IMR-90 (cell line): ENCODE data around the gene GH2. TPM values are rescaled to one million over a fixed set of nuclear protein-coding genes. Genes with fewer than 3 reads are reported as not detected.

Experiments used
- ATAC-seq: fragments of 200-7000 bp; cut with Tn5 transposase; 2 replicates; pipeline ENCODE4 v1.9.1; 2020; ENCODE audit warnings: low read depth, mild to moderate bottlenecking, moderate library complexity
- BruUV-seq: library from RNA; stranded (reverse); fragments of 400-500 nt; replicated peaks from 2 replicates; lab custom pipeline; 2021; lab: Mats Ljungman, UMichigan
- CTCF ChIA-PET: fragments of 300-600 bp; formaldehyde crosslinking; extraction: SDS; loops from one replicate; lab custom pipeline; 2021; ENCODE audit warnings: antibody characterized with exemption; lab: Yijun Ruan, JAX
- POLR2A ChIA-PET: fragments of 300-600 bp; sonication (Branson Sonifier 250); formaldehyde crosslinking; loops from one replicate; lab custom pipeline; 2022; ENCODE audit warnings: antibody characterized with exemption; ENCODE audit not compliant: unreplicated experiment; lab: Charles Lee
- DNase-seq: peaks from one replicate; pipeline ENCODE4 v3.0.0; 2013
- H2AFZ ChIP-seq: replicated peaks from 2 replicates; pipeline ENCODE3; 2013; ENCODE audit warnings: low read length, mild to moderate bottlenecking; ENCODE audit not compliant: poor library complexity
- H2AK5ac ChIP-seq: 2 replicates; pipeline ENCODE4 v1.6.1; 2013; ENCODE audit warnings: low read depth, low read length, inconsistent platforms
- H2AK9ac ChIP-seq: replicated peaks from 2 replicates; pipeline ENCODE3; 2013; ENCODE audit warnings: mild to moderate bottlenecking, low read depth, low read length, moderate library complexity; ENCODE audit not compliant: poor library complexity
- H2BK120ac ChIP-seq: 2 replicates; pipeline ENCODE4 v1.6.1; 2013; ENCODE audit warnings: low read depth, low read length, inconsistent platforms
- H2BK15ac ChIP-seq: 3 replicates; pipeline ENCODE4 v1.6.1; 2013; ENCODE audit warnings: low read depth, low read length, inconsistent platforms
- H2BK20ac ChIP-seq: 2 replicates; pipeline ENCODE4 v1.6.1; 2013; ENCODE audit warnings: low read depth, mild to moderate bottlenecking, inconsistent platforms, low read length, moderate library complexity
- H2BK5ac ChIP-seq: 2 replicates; pipeline ENCODE4 v1.6.1; 2013; ENCODE audit warnings: mild to moderate bottlenecking, low read depth, low read length, inconsistent platforms; ENCODE audit not compliant: poor library complexity, severe bottlenecking
- H3K14ac ChIP-seq: replicated peaks from 2 replicates; pipeline ENCODE4 v1.6.1; 2013; ENCODE audit warnings: low read depth, low read length, inconsistent platforms
- H3K18ac ChIP-seq: 2 replicates; pipeline ENCODE4 v1.6.1; 2013; ENCODE audit warnings: low read depth, low read length, control low read depth
- H3K23ac ChIP-seq: 2 replicates; pipeline ENCODE4 v1.6.1; 2013; ENCODE audit warnings: low read depth, low read length, inconsistent platforms
- H3K27ac ChIP-seq: 2 replicates; pipeline ENCODE4 v1.5.1; 2013; ENCODE audit warnings: mild to moderate bottlenecking, control low read depth, low read length; ENCODE audit not compliant: insufficient read depth
- H3K27me3 ChIP-seq: 2 replicates; pipeline ENCODE4 v1.6.1; 2013; ENCODE audit warnings: low read length; ENCODE audit not compliant: control insufficient read depth, insufficient read depth
- H3K36me3 ChIP-seq: 2 replicates; pipeline ENCODE4 v1.6.1; 2013; ENCODE audit warnings: low read length, mixed read lengths; ENCODE audit not compliant: control insufficient read depth, insufficient read depth
- H3K4ac ChIP-seq: 2 replicates; pipeline ENCODE4 v1.6.1; 2013; ENCODE audit warnings: low read depth, low read length, inconsistent platforms
- H3K4me1 ChIP-seq: 2 replicates; pipeline ENCODE4 v1.6.1; 2013; ENCODE audit warnings: low read length, mixed read lengths; ENCODE audit not compliant: control insufficient read depth, insufficient read depth
- H3K4me2 ChIP-seq: 2 replicates; pipeline ENCODE4 v1.6.1; 2013; ENCODE audit warnings: low read depth, mild to moderate bottlenecking, control low read depth, low read length, moderate library complexity
- H3K4me3 ChIP-seq: 2 replicates; pipeline ENCODE4 v1.5.1; 2013; ENCODE audit warnings: low read depth, mild to moderate bottlenecking, control low read depth, low read length, moderate library complexity; ENCODE audit not compliant: insufficient read depth
- H3K56ac ChIP-seq: 2 replicates; pipeline ENCODE4 v1.6.1; 2013; ENCODE audit warnings: low read length, inconsistent platforms; ENCODE audit not compliant: insufficient read depth; ENCODE audit errors: extremely low read depth
- H3K79me1 ChIP-seq, 2 experiments: 2 replicates each; pipeline ENCODE4 v1.6.1; 2013; ENCODE audit warnings: low read length in 2 of 2, inconsistent platforms in 1 of 2, low read depth in 1 of 2
- H3K9ac ChIP-seq: 2 replicates; pipeline ENCODE4 v1.6.1; 2013; ENCODE audit warnings: low read depth, low read length, control low read depth
- H3K9me1 ChIP-seq: 2 replicates; pipeline ENCODE4 v1.6.1; 2013; ENCODE audit warnings: low read length, inconsistent platforms; ENCODE audit not compliant: insufficient read depth
- H3K9me3 ChIP-seq: 2 replicates; pipeline ENCODE4 v1.6.1; 2013; ENCODE audit warnings: low read length; ENCODE audit not compliant: control insufficient read depth, insufficient read depth
- H4K20me1 ChIP-seq: 2 replicates; pipeline ENCODE4 v1.6.1; 2013; ENCODE audit warnings: low read length, inconsistent platforms; ENCODE audit not compliant: insufficient read depth
- H4K5ac ChIP-seq: 2 replicates; pipeline ENCODE4 v1.6.1; 2013; ENCODE audit warnings: mild to moderate bottlenecking, low read depth, low read length, control low read depth
- H4K8ac ChIP-seq, 2 experiments: 2 replicates each; pipeline ENCODE4 v1.6.1; 2013; ENCODE audit warnings: low read depth in 2 of 2, low read length in 2 of 2, control low read depth in 1 of 2, inconsistent platforms in 1 of 2
- H4K91ac ChIP-seq: 2 replicates; pipeline ENCODE4 v1.6.1; 2013; ENCODE audit warnings: low read depth, low read length, inconsistent platforms; ENCODE audit not compliant: insufficient read depth
- MAFK ChIP-seq: IDR thresholded peaks from 2 replicates; pipeline ENCODE4 v1.6.1; 2012; ENCODE audit warnings: low read depth, low read length, improper control_type of control experiment
- MAZ ChIP-seq: IDR thresholded peaks from 2 replicates; pipeline ENCODE4 v1.6.1; 2012; ENCODE audit warnings: low read depth, mild to moderate bottlenecking, low read length, improper control_type of control experiment, moderate library complexity, borderline replicate concordance
- NFE2L2 ChIP-seq: fragments of 150-350 bp; IDR thresholded peaks from 2 replicates; pipeline ENCODE4 v1.6.1; 2016; ENCODE audit warnings: low read depth, mild to moderate bottlenecking, low read length
- WGBS, 2 experiments: methylation state at CpG; one replicate each; pipeline versions ENCODE4 v1.1.5 to v1.1.7; 2013; ENCODE audit warnings: missing lambda C conversion rate in 2 of 2; ENCODE audit not compliant: insufficient read length in 1 of 2; ENCODE audit errors: extremely low coverage in 2 of 2; 5-methylcytosine and 5-hydroxymethylcytosine counted together
- dilution Hi-C: fragments of 300-500 bp; cut with HindIII; formaldehyde crosslinking; loops from one replicate; pipeline ENCODE4 v1.14.3; 2018; ENCODE audit warnings: low sequenced_read_pairs; ENCODE audit not compliant: unreplicated experiment
- in situ Hi-C: fragments of 300-500 bp; cut with MboI; formaldehyde crosslinking; loops from 3 replicates; pipeline ENCODE4 v1.14.3; 2019; ENCODE audit warnings: low sequenced_read_pairs, inconsistent platforms, mixed read lengths
- intact Hi-C: fragments of 100-400 bp; cut with micrococcal nuclease; formaldehyde crosslinking; loops from 2 replicates; pipeline ENCODE4 v1.10.0; 2022
- polyA plus RNA-seq, 3 experiments: library from polyadenylated mRNA; depleted of rRNA; stranded (reverse); fragments of >200 nt; gene quantifications; 2 replicates each; pipeline ENCODE4 v1.2.3, GENCODE V29; 2012; ENCODE audit warnings: low replicate concordance in 1 of 3
- total RNA-seq: library from RNA; depleted of rRNA; stranded (reverse); fragments of >200 nt; gene quantifications from 2 replicates; pipeline ENCODE4 v1.2.3, GENCODE V29; 2012

The GH2 gene
- total and polyA plus RNA-seq, 2 of the 4 experiments (the other 2 are of a cell fraction), result not detected

GRCh38 chr17:63830904-63831491 is 50.7 kb downstream of the GH2 start:
- no peaks in the 10 kb centered on the region for H3K9me1 ChIP-seq
- H2AFZ ChIP-seq, result no peak overlapping the region
- TF ChIP-seq MAFK (no peak), NFE2L2 (no peak), MAZ (no peak)
- no peak overlapping the region for H2AK9ac ChIP-seq
- no peaks in the 10 kb centered on the region for H3K9me3 ChIP-seq
- no peak overlapping the region for H3K9ac ChIP-seq
- no peak overlapping the region for H3K4me2 ChIP-seq
- peaks cover 32 to 75% of the 10 kb centered on the region in 2 experiments for H3K79me1 ChIP-seq
- no peak overlapping the region for H2BK15ac ChIP-seq
- no peaks in the 10 kb centered on the region for H3K27me3 ChIP-seq
- no peak overlapping the region for H3K18ac ChIP-seq
- BruUV-seq, result no TSS peak
- no peak overlapping the region for H3K4me3 ChIP-seq
- H4K5ac ChIP-seq, result no peak overlapping the region
- no peak overlapping the region for H3K56ac ChIP-seq
- H2BK120ac ChIP-seq, result no peak overlapping the region
- H3K23ac ChIP-seq, result no peak overlapping the region
- no peak overlapping the region for H3K14ac ChIP-seq
- in situ Hi-C loops (no loop called here), dilution Hi-C loops (no loop called here), intact Hi-C loops (no loop called here)
- no peak overlapping the region for H4K8ac ChIP-seq
- WGBS, 2 experiments, result 84% methylated on average over 4 of the region's 15 CpGs; no CpG with 5 or more reads in 1 of the 2 experiments
- H2AK5ac ChIP-seq, result no peak overlapping the region
- POLR2A ChIA-PET, result interaction anchor here (0.6 kb wide), 1 partner anchor 10 kb away, joined by 4 read pairs; no protein-coding TSS in a partner anchor
- ATAC-seq (no peak), DNase-seq (no peak)
- peaks cover 63% of the 10 kb centered on the region for H3K36me3 ChIP-seq
- H2BK20ac ChIP-seq, result no peak overlapping the region
- CTCF ChIA-PET, result no interaction called here
- H4K20me1 ChIP-seq, result peaks cover 49% of the 10 kb centered on the region
- peaks cover 1% of the 10 kb centered on the region; the same call in 1 of the 2 replicates for H3K4me1 ChIP-seq
- no peak overlapping the region for H3K27ac ChIP-seq
- H4K91ac ChIP-seq, result no peak overlapping the region
- no peak overlapping the region for H3K4ac ChIP-seq
- H2BK5ac ChIP-seq, result no peak overlapping the region
